Body of pancreas (tissue), 4 donors: ENCODE measurements around the gene ITPK1.

Source experiments
- CTCF ChIP-seq, 7 experiments: fragments of 450-650 bp in 4 of 7; fragments of 200-600 bp in 3 of 7; sonication (generic) in 3 of 7; IDR thresholded peaks; one replicate each; pipeline ENCODE4 v1.5.1; 2016 to 2019; ENCODE audit warnings: antibody characterized with exemption in 7 of 7
- POLR2A ChIP-seq, 3 donors: fragments of 450-650 bp; IDR thresholded peaks; one replicate each; pipeline ENCODE4 v1.6.1; 2016; ENCODE audit warnings: antibody characterized with exemption in 3 of 3, mild to moderate bottlenecking in 2 of 3

GRCh38 chr14:92952481-92953298 is 163.0 kb downstream of the ITPK1 start:
- TF ChIP-seq CTCF (IDR thresholded peaks at IDR 0.05) (no peak), POLR2A (IDR thresholded peaks at IDR 0.05) (no peak)
